HG03045 (cell line): Measurements from ENCODE around the gene EFCC1.
A peak's percentile ranks its signal among the peaks of the same experiment; 100 is the strongest.
"Not testable (repeated sequence)": the region's sequence is repeated elsewhere in the genome, so short reads cannot be mapped to it uniquely, and the experiment has no call there.

Experiments
- ATAC-seq: cut with Tn5 transposase; IDR thresholded peaks from one replicate; pipeline ENCODE4 v1.9.1; 2021; ENCODE audit warnings: mild to moderate bottlenecking, moderate library complexity; ENCODE audit not compliant: unreplicated experiment

The EFCC1 gene

DNA sequence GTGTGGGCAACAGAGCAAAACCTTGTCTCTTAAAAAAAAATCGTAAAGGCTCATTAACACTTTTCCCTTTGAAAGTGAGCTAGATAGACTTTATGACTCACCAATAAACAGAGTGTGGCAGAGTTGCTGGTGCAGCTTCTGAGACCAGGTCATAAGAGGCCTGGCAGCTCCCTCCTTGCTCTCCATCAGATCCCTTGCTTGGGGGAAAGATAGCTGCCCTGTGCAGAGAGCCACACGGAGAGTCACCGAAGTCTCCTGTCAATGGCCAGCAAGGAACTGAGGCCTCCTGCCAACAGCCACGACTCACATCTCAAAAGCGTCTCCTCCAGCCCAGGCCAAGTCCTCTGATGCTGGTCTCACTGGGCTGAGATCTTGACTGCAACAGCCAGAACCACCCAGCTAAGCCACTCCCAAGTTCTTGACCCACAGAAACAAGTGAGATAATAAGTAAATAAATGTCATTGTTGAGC lies 50.8 kb downstream of the EFCC1 start:
- ATAC-seq, result no peak

DNA sequence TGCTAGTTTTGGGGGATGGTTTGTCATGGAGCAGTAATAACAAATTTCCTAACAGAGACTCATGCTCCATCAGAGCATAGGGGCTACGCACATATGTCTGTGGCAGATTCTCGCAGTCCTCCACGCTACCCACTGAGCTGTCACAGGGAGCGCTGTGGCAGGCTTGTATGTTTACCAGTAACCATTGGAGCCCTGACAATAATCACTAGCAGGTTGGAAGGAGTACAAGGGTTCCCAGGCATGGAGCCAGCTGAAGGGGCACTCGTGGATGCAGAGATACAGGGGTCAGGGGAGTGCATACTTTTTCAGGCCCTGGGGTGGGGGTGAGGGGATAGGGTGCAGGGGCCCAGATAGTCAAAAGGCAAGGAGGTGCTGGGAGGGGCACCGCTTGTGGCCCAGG lies 51.6 kb downstream of the EFCC1 start:
- ATAC-seq, result no peak

DNA sequence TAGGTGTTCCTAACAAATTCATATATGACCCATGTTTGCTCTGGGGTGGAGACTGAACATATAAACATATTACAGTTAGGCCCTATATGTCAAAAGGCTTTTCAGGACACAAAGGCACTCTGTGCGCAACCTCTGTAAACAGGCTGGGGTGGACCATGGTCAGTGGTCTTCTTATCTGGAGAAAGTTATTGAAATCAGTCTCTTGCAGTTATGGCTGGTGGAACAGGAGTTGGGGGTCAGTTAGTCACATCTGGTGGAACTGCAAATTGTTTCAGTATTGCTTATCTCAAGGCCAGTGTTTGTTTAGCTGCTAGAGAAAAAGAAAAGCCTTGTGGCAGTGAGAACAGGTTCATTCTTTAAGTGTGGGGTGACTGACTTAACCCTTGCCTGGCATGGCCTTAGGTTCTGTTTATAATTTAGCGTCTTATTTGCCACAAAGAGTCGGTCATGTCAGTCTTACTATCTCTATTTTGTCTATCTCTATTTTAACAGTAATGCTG lies 53.6 kb downstream of the EFCC1 start:
- ATAC-seq, result no peak

DNA sequence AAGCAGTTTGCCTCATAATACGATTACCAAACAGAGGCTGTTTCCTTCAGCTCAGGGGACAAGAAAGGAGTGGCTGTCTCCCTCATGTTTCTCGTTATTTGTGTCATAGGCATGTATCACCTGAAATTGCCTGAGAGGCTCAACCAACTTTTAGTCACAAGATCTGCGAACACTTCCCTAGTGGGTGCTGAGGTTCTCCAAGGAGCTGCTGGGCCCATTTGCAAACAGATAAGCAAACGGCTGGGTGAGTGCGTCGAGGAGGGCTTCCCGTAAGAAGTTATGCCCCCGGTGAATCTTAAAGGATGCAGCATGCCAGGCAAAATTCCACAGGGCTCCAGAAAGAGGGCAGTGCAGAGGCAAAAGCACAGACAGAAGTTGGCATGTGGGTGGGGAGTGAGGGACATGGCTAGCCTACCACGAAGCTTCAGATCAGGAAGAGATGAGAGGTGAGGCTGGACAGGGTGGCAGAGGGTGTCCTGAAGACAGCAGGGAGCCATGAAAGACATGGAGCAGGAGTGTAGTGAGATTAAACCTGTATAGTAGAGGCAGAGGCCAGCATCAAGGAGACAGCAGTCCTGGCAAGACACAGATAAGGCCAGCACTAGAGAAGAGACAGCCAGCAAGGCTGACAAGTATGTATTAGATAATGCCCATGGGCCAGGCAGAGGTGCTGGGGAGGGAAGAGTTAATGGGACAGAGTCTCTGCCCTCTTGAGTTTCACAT lies 55.5 kb downstream of the EFCC1 start:
- ATAC-seq, result no peak

DNA sequence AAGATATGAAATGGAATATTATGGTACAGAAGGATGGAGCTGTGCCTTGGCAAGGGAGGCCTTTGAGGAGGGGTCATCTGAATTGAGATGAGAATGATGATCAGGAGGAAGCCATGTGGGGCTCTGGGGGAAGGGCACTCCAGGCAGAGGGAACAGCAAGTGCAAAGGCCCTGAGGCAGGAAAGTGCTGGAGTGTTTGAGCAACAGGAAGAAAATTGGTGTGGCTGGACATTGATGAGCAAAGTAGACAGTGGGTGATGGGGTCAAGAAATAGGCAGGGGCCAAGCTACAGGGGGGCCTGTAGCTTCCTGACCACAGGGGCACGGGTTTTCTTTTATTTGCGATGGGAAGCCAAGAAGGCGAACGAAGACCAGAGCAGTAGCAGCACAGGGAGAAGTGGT lies 56.1 kb downstream of the EFCC1 start:
- no peak for ATAC-seq

DNA sequence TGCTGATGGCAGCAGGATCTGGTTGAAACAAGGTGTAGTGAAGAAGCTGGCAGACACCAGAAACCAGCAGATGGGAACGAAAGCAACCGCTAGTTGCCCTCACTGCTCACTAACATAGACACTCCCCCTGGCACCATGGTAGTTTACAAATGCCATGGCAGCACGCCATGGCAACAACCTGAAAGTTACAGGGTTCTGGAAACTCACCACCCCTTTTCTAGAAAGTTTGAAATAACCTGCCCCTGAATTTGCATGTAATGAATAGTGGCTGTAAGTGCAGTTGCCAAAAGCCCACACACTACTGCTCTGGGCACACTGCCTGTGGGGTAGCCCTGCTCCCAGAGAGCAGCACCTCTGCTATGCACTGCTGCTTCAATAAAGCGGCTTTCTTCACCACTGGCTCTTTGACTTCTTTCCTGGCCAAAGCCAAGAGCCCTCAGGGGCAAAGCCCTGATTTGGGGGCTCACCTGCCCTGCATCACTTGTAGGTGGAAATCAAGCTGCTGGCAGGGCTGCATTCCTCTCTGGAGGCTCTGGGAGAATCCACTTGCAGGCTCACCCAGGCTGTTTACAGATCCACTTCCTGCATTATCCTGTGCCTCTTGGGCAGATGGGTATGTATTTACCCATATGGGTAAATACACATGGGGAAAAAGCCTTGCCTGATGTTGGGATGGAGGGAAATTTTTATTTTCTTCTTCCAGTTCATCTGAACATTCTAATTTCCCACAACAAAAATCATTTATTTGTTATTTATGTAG lies 57.5 kb downstream of the EFCC1 start:
- peak; percentile 71 for ATAC-seq

DNA sequence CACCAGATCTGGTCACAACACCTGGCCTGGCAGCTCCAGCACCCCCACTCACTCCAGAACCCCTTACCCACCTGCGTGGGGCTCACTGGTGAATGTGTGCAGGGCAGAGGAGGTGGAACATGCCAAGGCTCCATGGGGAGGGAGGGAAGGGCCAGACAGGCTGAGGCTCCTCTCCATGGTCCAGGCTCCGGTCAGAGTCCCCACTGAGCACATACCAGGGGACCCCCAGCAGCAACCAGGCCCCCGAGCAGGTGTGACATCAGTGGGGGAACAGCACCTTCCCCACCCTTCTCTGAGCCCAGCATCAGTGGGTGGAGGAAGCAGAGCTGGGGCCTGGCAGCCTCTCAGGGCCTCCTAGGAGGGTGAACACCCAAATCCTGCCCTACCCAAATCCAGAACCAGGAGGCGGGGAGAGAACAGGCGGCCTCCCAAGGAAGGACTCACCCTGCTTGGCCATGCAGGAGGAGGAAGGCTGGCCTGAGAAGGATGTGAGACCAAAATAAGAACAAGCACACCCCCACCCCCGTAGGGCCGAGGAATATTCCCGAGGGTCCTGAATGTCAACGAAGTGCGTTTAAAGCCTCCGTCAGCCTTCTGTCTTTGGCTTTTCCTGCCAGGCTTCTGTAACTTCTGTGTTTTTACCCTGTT lies 58.3 kb downstream of the EFCC1 start:
- ATAC-seq, result no peak

DNA sequence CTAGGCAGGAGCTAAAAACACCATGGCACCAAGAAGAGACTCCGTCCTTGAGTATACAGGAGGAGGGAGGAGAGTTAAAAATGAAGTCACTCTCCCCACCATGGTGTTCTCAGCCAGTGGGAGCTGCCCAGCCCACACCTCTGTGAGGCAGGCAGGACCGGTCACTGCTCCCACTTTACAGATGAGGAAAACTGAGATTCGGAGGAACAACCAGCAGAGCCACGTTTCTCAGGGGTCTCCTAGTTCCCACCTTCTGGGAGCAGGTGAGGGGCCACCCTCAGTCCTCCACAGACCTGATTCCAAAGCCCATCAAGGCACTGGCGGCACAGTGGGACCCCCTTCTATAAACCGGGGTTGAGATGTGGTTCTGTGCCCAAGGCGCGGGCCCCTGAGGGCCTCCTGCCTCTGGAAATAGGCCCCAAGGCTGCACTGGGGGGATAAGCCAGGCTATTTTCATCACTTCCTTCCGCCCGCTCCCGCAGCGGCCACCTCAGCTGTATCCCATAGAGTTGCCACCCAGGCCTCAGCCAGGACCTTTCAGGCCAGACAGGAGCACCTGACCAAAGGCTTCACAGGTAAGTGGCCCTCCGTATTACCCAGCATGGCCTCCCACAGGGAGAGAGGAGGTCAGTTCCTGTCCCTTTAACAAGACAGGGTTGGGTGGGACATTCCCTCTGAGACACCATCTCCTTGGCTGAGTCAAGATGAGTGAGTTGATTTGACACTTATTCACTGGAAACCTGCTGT lies 59.3 kb downstream of the EFCC1 start, which contains the start of gene GP9:
GP9 (plus strand) TSS at position 504 of the 747 bp plus-strand sequence. CDS start 961 bp downstream, outside the sequence.
- ATAC-seq, result no peak

DNA sequence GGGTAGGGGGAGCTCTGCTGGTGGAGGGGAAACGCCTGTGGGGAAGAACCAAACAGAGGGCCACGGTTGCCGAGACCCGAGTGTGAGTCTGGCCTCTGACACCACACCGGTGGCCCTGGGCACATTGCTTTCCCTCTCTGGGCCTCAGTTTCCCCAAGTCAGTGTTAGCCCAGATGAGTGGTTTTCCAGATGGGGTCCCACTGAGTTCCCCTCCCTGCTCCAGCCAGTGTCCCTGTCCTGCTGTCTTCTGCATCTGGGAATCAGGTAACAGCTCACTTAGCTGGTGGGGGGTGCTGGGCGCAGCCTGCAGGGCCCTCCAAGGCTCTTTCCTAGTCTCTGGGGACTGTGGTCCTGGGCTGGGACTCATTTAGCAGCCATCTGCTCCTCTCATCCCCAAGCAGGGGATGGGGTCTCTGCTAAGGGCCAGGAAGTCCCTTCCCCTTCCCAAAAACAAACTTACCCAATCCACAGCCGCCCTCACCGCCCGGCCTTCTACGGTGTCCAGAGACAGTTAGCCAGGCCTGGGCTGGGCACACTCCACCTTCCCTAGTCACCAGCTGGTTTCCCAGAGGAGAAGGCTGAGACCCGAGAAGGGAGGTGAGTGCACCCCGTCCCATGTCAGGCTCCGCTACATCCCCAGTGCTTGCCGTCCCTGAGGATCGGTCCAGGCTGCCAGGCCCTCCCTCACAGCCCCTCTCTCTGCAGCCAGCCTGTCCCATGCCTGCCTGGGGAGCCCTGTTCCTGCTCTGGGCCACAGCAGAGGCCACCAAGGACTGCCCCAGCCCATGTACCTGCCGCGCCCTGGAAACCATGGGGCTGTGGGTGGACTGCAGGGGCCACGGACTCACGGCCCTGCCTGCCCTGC lies 60.2 kb downstream of the EFCC1 start:
- ATAC-seq, result no peak

DNA sequence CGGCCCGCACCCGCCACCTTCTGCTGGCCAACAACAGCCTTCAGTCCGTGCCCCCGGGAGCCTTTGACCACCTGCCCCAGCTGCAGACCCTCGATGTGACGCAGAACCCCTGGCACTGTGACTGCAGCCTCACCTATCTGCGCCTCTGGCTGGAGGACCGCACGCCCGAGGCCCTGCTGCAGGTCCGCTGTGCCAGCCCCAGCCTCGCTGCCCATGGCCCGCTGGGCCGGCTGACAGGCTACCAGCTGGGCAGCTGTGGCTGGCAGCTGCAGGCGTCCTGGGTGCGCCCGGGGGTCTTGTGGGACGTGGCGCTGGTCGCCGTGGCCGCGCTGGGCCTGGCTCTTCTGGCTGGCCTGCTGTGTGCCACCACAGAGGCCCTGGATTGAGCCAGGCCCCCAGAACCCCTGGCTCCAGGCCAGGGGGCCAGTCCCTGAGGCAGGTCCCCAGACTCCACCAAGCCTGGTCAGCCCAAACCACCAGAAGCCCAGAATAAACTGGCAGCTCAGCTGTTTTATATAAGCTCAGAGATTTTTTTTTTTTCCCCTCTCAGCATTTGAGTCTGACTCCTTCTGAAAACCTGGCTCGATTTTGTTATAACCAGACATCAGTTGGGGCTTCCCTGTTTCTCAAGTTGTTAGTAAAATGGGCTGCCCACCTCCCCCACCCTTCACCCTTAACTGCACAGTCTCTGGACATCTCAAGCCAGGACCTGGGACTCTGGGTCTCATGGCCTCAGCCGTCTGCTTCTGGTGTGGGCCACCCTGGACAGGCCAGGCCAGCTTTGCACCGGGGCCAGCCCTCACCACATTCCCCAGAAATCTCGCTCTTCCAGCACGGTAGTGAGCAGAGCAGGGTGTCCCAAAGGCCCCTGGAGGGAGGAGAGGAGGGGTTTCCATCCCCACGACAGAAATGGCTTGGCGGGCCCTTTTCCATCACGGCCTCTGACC lies 61.1 kb downstream of the EFCC1 start:
- no peak for ATAC-seq

DNA sequence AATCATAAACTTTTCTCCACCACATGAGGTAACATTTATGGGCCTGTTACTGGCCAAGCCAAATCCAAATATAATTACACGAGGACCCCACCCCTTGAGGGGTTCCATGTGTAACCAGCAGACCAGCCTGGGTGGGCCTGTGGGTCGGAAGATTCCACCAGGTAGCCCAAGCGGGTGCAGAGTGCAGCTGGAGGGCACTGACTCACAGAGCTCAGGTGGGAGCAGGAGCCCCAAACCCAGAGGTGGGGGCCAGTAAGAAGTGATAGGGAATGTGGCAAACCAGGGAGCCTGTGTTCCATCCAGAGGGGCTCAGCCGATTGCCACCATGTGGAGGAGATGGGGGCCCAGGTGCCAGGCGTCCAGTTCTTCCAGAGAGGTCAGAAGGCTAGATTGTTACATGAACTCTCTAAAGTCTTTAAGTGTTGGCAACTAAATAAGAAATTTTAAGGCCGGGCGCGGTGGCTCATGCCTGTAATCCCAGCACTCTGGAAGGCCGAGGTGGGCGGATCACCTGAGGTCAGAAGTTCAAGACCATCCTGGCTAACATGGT lies 62.1 kb downstream of the EFCC1 start:
- ATAC-seq, result no peak

DNA sequence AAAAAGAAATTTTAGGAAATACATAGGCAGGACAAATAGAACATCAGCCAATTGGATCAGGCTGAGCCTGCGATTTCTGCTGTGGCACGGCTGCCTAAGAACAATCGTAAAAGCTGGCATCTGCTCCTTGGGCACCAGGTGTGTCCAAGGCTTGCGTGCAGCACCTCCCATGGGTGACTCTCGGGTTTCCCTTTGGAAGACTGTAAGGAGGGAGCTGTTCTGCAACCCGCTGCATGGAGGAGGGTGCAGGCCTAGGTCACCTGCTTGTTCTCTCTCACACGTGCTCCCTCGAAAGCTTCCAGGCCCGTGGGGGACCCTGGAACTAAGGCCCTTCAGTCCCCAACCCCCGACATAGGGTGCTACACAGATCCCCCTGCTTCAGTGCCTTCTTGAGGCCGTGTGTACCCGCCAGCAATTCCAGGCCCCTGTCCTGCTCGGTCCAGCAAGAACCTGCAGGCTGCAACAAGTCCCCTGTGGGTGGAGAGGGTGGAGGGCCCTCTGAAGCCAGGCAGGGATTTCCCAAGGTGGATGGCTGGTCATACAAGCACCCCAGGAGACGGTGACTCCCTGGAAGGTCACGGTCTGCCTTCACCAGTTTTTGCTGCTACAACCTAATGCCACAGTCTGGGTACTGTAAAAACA lies 62.9 kb downstream of the EFCC1 start:
- ATAC-seq, result no peak

DNA sequence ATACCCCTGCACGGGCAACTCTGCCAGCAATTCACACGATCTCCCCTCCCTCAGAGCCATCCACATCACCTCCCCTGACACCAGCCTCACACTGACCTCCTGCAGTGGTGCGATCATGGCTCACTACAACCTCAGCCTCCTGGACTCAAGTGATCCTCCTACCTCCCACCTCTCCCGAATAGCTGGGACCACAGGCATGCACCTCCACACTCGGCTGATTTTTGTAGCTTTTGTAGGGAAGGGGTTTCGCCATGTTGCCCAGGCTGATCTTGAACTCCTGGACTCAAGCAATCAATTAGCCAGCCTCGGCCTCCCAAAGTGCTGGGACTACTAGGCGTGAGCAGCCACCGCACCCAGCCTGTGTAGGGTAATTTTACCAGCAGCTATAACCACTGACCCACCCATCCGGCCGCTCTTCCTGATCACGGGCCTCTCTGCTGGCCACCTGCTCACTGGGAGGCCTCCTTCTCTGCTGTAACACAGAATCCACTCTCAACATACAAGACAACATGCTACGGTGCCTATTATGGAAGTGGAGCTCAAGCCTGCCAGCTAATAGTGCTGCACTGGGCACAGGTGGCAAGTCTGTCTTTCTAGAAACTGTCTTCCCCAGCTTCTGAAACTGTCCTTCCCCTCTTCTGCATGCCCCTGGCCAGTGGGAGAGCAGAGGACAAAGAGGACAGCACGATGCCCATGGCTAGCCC lies 64.1 kb downstream of the EFCC1 start:
- no peak for ATAC-seq

DNA sequence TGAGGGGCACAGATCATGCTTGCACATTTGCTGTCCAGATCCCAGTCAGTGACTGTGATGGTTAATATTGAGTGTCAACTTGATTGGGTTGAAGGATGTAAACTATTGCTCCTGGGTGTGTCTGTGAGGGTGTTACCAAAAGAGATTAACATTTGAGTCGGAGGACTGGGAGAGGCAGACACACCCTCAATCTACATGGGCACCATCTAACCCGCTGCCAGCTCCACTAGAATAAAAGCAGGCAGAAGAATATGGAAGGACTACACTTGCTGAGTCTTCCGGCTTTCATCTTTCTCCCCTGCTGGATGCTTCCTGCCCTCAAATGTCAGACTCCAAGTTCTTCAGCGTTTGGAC lies 64.6 kb downstream of the EFCC1 start:
- no peak for ATAC-seq

DNA sequence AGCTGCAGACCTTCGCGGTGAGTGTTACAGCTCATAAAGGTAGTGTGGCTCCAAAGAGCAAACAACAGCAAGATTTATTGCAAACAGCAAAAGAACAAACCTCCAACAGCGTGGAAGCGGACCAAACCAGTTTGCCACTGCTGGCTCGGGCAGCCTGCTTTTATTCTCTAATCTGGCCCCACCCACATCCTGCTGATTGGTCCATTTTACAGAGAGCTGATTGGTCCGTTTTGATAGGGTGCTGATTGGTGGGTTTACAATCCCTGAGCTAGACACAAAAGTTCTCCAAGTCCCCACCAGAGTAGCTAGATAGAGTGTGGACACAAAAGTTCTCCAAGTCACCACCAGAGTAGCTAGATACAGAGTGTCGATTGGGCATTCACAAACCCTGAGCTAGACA lies 66.6 kb downstream of the EFCC1 start:
- ATAC-seq, result not testable (repeated sequence)

DNA sequence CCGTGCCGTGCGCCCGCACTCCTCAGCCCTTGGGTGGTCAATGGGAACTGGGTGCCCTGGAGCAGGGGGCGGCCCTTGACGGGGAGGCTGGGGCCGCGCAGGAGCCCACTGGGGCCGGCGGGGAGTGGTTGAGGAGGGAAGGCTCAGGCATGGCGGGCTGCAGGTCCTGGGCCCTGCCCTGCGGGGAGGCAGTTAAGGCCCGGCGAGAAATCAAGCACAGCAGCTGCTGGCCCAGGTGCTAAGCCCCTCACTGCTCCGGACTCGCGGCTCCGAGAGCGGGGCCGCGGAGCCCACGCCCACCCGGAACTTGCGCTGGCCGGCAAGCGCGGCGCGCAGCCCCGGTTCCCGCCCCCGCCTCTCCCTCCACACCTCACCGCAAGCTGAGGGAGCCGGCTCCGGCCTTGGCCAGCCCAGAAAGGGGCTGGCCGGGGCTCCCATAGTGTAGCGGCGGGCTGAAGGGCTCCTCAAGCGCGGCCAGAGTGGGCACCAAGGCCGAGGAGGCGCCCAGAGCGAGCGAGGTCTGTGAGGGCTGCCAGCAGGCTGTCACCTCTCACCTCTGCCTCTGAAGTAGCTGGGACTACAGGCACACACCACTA lies 67.3 kb downstream of the EFCC1 start:
- ATAC-seq, result no peak
